ENCODE data around the gene RIPPLY3.

Gene RIPPLY3

DNA sequence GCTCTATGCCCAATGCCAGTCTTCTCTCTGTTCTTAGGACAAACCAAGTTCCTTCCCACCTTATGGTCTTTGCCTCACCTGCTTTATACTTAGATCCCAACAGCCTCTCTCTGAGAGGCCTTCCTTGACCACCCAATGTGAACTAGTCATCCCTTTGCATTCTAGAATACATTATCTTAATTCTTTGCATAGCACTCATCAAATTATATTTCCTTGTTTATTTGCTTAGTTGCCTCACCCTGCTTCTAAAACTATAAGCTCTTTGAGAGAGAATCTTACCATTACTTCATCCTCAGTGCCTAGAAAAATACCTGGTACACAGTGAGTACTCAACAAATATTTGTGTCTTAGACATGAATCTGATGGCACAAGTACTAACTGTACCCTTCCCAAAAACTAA, 58.3 kb downstream of the RIPPLY3 start:
- DNase-seq, result no peak

DNA sequence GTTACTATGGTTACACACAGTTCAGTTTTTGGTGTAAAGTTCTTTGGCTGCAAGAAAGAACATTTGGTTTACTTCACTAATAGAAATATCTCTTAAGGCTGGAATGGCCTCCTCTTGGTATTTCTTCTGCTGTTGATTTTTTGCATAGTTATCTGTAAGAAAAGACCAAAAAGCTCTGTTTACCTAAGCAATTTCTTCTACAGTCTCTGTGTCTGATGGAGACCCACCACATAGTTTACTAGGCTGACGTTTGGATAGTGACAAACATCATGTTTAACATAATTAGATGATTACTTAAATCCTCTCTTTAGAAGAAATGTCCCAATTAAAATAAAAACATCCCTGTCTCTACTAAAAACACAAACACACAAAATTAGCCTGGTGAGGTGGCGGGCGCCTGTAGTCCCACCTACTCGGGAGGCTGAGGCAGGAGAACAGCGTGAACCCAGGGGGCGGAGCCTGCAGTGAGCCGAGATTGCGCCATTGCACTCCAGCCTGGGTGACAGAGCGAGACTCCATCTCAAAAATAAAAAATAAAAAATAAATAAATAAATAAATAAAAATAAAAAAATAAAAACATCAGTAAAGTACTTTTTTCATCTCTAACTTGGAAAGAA, 59.2 kb downstream of the RIPPLY3 start:
- no peak for DNase-seq

All from CD4-positive, alpha-beta T cell treated with Interleukin-12 subunit alpha and Interleukin-12 subunit beta, for 1 hour (primary cell).